ENCODE data around the gene NCOR1.
"Not testable (repeated sequence)": the region's sequence is repeated elsewhere in the genome, so short reads cannot be mapped to it uniquely, and the experiment has no call there.

Gene NCOR1

DNA sequence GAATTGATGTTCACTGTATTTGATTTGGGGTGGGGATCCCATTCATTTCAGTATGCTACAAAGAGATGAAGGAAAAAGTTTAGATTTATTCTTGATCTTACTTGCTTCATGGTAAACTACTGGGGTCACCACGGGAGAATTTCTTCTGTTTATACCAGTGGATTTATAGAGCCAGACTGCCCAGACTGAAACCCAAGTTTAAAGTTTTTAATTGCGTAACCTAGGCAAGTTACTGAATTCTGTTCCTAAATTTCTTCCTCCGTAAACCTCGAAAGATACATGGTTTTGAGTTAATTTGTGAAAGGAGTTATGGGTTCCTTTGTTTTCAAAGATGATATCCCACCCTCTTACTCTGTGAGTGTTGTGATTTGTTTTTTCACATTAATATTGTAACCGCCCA, 28.1 kb upstream of the NCOR1 start:
- TF ChIP-seq, protein P1, sequence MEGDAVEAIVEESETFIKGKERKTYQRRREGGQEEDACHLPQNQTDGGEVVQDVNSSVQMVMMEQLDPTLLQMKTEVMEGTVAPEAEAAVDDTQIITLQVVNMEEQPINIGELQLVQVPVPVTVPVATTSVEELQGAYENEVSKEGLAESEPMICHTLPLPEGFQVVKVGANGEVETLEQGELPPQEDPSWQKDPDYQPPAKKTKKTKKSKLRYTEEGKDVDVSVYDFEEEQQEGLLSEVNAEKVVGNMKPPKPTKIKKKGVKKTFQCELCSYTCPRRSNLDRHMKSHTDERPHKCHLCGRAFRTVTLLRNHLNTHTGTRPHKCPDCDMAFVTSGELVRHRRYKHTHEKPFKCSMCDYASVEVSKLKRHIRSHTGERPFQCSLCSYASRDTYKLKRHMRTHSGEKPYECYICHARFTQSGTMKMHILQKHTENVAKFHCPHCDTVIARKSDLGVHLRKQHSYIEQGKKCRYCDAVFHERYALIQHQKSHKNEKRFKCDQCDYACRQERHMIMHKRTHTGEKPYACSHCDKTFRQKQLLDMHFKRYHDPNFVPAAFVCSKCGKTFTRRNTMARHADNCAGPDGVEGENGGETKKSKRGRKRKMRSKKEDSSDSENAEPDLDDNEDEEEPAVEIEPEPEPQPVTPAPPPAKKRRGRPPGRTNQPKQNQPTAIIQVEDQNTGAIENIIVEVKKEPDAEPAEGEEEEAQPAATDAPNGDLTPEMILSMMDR (IDR thresholded peaks at IDR 0.05; ENCODE audit: low read depth, low read length), result no peak
- in situ Hi-C loops (cut with HindIII; ENCODE audit: low sequenced_read_pairs), result no loop called here
- no peak for DNase-seq (ENCODE audit: low read depth, low spot score)
- no peak overlapping the region for H3K4me3 ChIP-seq (ENCODE audit: low read depth, low read length)

DNA sequence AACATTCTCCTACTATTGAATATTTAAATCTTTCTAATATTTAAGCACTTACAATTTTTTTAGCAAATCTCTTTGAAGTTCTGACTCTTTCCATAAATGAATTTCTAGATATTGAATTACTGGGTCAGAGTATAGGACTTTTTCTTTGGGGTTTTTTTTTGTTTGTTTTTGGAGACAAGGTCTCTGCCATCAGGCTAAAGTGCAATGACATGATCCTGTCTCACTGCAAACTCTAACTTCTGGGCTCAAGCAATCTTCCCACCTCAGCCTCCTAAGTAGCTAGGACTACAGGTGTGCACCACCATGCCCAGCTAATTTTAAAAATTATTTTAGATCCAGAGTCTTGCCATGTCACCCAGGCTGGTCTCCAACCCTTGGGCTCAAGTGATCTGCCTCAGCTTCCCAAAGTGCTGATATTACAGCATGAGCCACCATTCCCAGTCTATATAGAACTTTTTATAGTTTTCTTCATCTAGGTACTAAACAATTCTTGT, 26.6 kb upstream of the NCOR1 start:
- no peak for DNase-seq (ENCODE audit: low read depth, low spot score)
- in situ Hi-C loops (cut with HindIII; ENCODE audit: low sequenced_read_pairs), result no loop called here
- TF ChIP-seq, protein P1 (IDR thresholded peaks at IDR 0.05; ENCODE audit: low read depth, low read length), result no peak
- H3K4me3 ChIP-seq (ENCODE audit: low read depth, low read length), result no peak overlapping the region

GRCh38 chr17:16239931-16240330, 24.6 kb upstream of the NCOR1 start:
- DNase-seq (ENCODE audit: low read depth, low spot score), result no peak
- H3K4me3 ChIP-seq (ENCODE audit: low read depth, low read length), result no peak overlapping the region
- TF ChIP-seq, protein P1 (IDR thresholded peaks at IDR 0.05; ENCODE audit: low read depth, low read length), result no peak
- in situ Hi-C loops (cut with HindIII; ENCODE audit: low sequenced_read_pairs), result no loop called here

DNA sequence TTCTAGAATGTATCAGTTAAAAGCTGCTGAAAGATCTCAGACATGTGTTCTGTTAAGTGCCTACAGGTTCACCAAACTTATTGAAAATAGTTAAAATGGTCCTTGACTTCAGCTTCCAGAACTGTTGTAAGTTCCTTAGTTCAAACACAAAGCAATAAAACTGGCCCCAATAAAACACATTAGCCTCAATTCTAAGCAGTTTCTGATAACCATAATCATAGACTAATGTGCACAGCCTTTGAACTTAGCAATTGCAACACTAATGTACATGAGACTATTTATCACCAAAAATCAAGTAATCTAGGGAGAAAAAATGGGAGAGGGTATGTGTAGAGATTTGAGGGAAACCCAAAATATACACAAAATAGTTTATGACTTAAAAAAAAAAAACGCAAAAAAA, 17.1 kb upstream of the NCOR1 start:
- TF ChIP-seq, protein P1 (IDR thresholded peaks at IDR 0.05; ENCODE audit: low read depth, low read length), result no peak
- in situ Hi-C loops (cut with HindIII; ENCODE audit: low sequenced_read_pairs), result no loop called here
- no peak overlapping the region for H3K4me3 ChIP-seq (ENCODE audit: low read depth, low read length)
- DNase-seq (ENCODE audit: low read depth, low spot score), result no peak

- DNase-seq (ENCODE audit: low read depth, low spot score); H3K4me3 ChIP-seq (ENCODE audit: low read depth, low read length); in situ Hi-C loops (cut with HindIII; ENCODE audit: low sequenced_read_pairs): not testable (repeated sequence)
Measured at GRCh38 chr17:16229912-16230561, 14.7 kb upstream of the NCOR1 start.

- H3K4me3 ChIP-seq (ENCODE audit: low read depth, low read length), result no peak overlapping the region
- no peak for DNase-seq (ENCODE audit: low read depth, low spot score)
- in situ Hi-C loops (cut with HindIII; ENCODE audit: low sequenced_read_pairs), result no loop called here
- TF ChIP-seq, protein P1 (IDR thresholded peaks at IDR 0.05; ENCODE audit: low read depth, low read length), result no peak
Measured at GRCh38 chr17:16222406-16222805, 7.1 kb upstream of the NCOR1 start.

DNA sequence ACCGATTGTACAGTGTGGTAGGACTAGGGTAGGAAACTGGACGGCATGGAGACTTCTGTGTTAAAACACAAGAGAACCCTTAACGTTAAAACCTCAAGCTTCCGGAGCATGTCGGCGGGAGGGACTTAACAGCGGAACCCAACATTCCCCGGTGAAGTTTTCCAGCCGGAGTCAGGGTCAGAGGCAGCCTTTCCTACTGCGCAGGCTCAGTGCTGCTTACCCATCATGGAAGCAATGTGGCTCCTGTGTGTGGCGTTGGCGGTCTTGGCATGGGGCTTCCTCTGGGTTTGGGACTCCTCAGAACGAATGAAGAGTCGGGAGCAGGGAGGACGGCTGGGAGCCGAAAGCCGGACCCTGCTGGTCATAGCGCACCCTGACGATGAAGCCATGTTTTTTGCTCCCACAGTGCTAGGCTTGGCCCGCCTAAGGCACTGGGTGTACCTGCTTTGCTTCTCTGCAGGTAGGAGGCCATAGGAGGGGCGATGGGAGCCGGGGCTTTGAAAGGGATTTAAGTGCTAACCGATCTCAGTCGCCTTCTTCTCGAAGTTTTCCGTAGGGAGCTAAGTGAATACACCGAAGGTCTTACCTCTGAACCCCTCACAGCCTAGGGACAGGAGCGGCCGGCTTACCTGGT, 1.8 kb upstream of the NCOR1 start, which contains the start of gene PIGL:
PIGL (plus strand) TSS at position 209 of the 634 bp plus-strand sequence; CDS start at position 226, 17 bp downstream.
- TF ChIP-seq, protein P1 (IDR thresholded peaks at IDR 0.05; ENCODE audit: low read depth, low read length), result no peak
- peak; percentile 95 for DNase-seq (ENCODE audit: low read depth, low spot score)
- H3K4me3 ChIP-seq (ENCODE audit: low read depth, low read length), result peak within 1 kb of the TSS; percentile 94
- in situ Hi-C loops (cut with HindIII; ENCODE audit: low sequenced_read_pairs), result no loop called here

DNA sequence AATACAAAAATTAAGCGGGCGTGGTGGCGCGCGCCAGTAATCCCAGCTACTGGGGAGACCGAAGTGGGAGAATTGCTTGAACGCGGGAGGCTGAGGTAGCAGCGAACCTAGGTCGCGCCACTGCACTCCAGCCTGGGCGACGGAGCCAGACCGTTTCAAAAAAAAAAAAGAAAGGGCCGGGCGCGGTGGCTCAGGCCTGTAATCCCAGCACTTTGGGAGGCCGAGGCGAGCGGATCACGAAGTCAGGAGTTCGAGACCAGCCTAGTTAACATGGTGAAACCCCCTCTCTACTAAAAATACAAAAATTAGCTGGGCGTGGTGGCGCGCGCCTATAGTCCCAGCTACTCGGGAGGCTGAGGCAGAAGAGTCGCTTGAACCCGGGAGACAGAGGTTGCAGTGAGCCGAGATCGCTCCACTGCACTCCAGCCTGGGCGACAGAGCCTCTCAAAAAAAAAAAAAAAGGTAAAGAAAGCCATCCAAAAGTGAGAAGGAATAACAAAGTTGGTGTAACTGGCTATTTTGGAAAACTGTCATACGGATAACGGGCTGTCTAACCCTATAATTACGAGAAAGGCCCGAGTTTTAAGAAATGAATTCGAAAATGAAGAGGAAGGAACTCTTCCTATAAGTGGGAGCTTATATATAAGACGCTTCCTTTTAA, 1.1 kb upstream of the NCOR1 start:
- peak overlapping the region; percentile 94 for H3K4me3 ChIP-seq (ENCODE audit: low read depth, low read length)
- DNase-seq (ENCODE audit: low read depth, low spot score); in situ Hi-C loops (cut with HindIII; ENCODE audit: low sequenced_read_pairs): not testable (repeated sequence)

All from astrocyte of the spinal cord (primary cell).